ENCODE results near the gene C11orf65. TPM values are rescaled to one million over a fixed set of nuclear protein-coding genes. Genes with fewer than 3 reads are reported as not detected.

C11orf65 gene
- total RNA-seq, 4 donors from 2014 or later, result 1.5 TPM; not detected in 3

DNA sequence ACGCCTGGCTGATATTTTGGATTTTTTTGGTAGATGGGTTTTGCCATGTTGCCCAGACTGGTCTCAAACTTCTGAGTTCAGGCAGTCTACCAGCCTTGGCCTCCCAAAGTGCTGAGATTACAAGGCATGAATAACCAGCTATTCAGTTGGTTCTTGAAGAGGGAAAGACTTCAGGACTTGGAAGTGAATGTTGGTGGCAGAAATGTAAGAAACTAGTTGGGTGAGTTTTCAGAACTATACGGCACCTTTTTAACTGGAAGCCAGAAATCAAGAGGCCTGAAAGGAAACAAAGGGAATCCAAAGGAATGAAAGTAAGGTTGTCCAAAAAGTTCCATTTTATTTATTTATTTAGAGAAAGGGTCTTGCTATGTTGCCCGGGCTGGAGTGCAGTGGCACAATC, 28.0 kb upstream of the C11orf65 start:
- TF ChIP-seq CTCF (IDR thresholded peaks at IDR 0.05; ENCODE audit: low read depth), result no peak

- TF ChIP-seq CTCF (IDR thresholded peaks at IDR 0.05; ENCODE audit: low read depth), result no peak
Measured at GRCh38 chr11:108494182-108494581, 26.9 kb upstream of the C11orf65 start.

GRCh38 chr11:108491936-108492335, 24.6 kb upstream of the C11orf65 start:
- TF ChIP-seq CTCF (IDR thresholded peaks at IDR 0.05; ENCODE audit: low read depth), result no peak

- no peak for TF ChIP-seq CTCF (IDR thresholded peaks at IDR 0.05; ENCODE audit: low read depth)
Measured at GRCh38 chr11:108486828-108487227, 19.5 kb upstream of the C11orf65 start.

DNA sequence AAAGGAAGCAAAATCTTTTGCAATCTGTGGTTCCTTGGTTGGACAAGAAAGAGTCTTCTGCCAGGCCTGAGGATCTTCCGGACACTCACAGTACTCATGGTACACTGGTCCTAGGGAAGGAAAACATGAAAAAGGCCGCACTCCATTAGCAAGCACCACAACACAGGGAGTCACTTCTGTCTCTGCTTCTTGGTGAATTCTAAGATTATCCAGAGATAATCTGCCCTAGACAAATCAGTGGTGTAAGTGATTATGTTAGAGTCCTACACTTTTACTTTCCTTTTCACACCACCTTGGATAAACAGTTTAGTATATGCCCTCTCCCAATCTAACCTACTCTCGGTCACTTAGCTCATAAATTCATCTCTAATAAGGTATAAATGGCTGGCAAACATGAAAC, 19.0 kb upstream of the C11orf65 start:
- TF ChIP-seq CTCF (IDR thresholded peaks at IDR 0.05; ENCODE audit: low read depth), result no peak

DNA sequence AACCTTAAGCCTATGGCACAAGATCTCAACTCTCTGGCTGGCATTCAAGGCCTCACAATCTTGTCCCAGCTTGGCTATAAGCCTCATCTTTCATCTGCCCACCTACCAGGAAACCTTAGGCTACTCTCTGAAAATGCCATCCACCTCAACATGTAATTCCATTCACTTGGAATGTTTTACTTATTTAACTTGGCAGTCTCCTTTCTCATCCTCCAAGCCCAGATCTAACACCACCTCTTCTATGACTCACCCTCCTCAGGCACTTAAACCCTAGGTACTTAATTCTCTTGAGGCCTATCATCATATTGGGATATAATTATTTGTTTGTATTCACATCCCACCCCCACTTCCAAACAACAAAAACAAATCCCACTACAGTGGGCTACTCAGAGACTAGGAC, 15.8 kb upstream of the C11orf65 start:
- no peak for TF ChIP-seq CTCF (IDR thresholded peaks at IDR 0.05; ENCODE audit: low read depth)

DNA sequence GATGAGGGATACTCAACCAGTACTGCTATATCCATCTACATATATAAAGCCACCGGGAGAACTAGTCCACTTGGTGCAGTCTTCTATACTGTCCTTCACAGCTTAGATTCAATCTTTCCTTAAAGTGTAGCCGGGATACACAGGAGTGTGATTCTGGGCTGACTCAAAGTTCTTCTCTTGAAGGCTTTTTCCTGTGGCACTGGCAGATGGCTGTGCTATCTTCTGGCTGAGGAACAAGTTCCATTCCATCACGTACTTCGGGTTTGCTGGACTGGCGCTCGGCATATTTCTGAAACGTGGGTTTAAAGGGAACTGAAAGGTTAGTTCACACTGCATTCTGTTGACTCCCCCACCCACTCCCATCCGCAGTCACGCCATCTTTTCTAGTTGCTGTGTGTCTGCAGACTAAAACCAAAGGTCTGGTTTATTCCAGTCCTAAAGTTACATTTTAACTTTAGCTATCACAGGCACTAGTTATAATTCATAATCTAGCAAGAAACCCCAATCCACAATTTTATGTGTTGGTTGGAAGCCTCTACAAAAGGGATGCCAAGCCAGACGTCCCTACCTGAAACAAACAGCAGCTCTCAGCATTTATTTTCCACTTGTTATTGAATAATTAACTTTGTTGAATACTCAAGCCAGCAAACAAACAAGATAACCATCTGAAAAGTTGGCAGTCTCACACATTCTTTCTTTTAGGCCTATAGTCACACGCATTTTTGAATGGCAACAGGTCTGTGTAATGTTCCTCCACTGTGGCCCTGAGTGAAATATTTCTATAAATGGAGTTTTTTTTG, 7.5 kb upstream of the C11orf65 start:
- no peak for TF ChIP-seq CTCF (IDR thresholded peaks at IDR 0.05; ENCODE audit: low read depth)

Measured in subcutaneous adipose tissue (tissue), 4 donors.